Breast epithelium (tissue), 4 donors: ENCODE measurements around the gene LYL1. TPM values are rescaled to one million over a fixed set of nuclear protein-coding genes. Genes with fewer than 3 reads are reported as not detected.

Experiments used
- DNase-seq, 2 donors: peaks; one replicate each; pipeline ENCODE4 v3.0.0-alpha.2; 2019; ENCODE audit warnings: low spot score in 2 of 2
- H3K27ac ChIP-seq, 2 donors: fragments of 200-600 bp; sonication (generic) in 1 of 2; one replicate each; pipeline ENCODE4 v1.5.1; 2016 to 2019; ENCODE audit warnings: mild to moderate bottlenecking in 1 of 2
- H3K27me3 ChIP-seq, 2 donors: fragments of 200-600 bp; sonication (generic) in 1 of 2; one replicate each; pipeline versions ENCODE4 v1.5.1 to v1.6.0; 2017 to 2019; ENCODE audit warnings: control low read depth in 1 of 2, mild to moderate bottlenecking in 1 of 2
- H3K36me3 ChIP-seq: fragments of 200-600 bp; one replicate; pipeline ENCODE4 v1.5.1; 2019
- H3K4me1 ChIP-seq, 2 donors: fragments of 200-600 bp; sonication (generic); one replicate each; pipeline ENCODE4 v1.5.1; 2016 to 2019; ENCODE audit warnings: control low read depth in 1 of 2
- H3K4me3 ChIP-seq, 3 donors: fragments of 200-600 bp; sonication (generic); 1 replicate in 2 of 3; 2 replicates in 1 of 3; pipeline ENCODE4 v1.5.1; 2016 to 2019; ENCODE audit warnings: mild to moderate bottlenecking in 3 of 3, moderate library complexity in 2 of 3
- H3K9me3 ChIP-seq, 2 donors: fragments of 200-600 bp; sonication (generic) in 1 of 2; one replicate each; pipeline ENCODE4 v1.5.1; 2016 to 2019; ENCODE audit warnings: control low read depth in 1 of 2
- POLR2A ChIP-seq: fragments of 450-650 bp; IDR thresholded peaks from one replicate; pipeline ENCODE4 v1.6.1; 2016; ENCODE audit warnings: antibody characterized with exemption, mild to moderate bottlenecking, moderate library complexity
- POLR2AphosphoS5 ChIP-seq, 3 donors: sonication (generic); formaldehyde crosslinking; IDR thresholded peaks; one replicate each; pipeline ENCODE4 v1.6.1; 2017; ENCODE audit warnings: antibody characterized with exemption in 3 of 3
- intact Hi-C: fragments of 100-400 bp; cut with DNase I; formaldehyde crosslinking; loops from one replicate; pipeline ENCODE4 v1.15.1; 2023; ENCODE audit warnings: low total_unique reads
- total RNA-seq, 3 donors: library from RNA; depleted of rRNA; stranded (reverse); fragments of >200 nt; gene quantifications; one replicate each; pipeline ENCODE4 v1.1.0, GENCODE V29; 2016
- TF ChIP-seq, protein P1 (sequence below), 3 donors: fragments of 450-650 bp; IDR thresholded peaks; one replicate each; pipeline ENCODE4 v1.5.1; 2016 to 2017; ENCODE audit warnings: antibody characterized with exemption in 3 of 3, mild to moderate bottlenecking in 3 of 3, moderate library complexity in 3 of 3

Gene LYL1
- total RNA-seq, 3 donors from 2014 or later, result 7.0 to 21.0 (median 9.2) TPM

DNA sequence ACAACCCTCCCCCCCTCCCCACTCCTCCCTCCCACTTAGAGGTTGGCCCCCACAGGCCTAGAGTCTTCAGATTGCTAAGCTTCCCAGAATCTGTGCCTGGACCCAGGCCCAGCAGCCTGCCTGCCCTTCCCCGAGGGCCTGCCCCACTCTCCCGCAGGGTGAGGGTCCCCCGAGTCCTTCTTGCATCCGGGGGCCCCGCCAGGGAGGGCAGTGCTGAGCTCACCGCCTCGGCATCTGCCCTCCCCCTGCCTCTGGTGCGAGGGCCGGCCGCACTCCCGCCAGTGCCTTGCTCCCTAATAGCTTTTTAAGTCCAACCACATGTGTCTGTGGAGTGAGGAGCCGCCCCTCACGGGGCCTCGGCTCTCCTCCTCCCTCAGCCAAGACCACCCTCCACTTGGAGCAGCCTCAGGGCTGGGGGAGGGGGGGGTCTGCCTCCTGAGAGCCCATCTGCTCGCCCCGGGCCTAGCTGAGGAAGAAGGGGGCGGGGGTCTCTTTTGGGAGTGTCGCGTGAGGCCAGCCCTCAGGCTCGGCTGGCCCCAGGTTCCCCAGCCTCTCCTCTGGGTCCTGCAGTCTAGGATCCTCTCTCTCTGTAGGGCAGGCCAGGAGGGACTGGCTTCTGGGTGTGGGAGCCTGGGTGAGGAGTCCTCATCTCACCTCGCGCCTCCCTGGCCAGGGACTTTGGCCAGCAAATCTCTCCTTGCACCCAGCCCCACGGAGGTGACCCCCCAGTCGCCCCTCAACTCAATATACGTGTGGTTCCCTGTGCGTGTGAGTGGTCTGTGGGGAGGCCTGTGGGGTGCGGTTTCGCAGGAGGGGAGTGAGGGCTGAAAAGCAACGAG is 47.2 kb downstream of the LYL1 start:
- DNase-seq, result peak; percentile 72 to 78
- peak overlapping the region in 2 of 3 donors; percentile 17 to 59 for H3K4me3 ChIP-seq
- TF ChIP-seq POLR2AphosphoS5 (IDR thresholded peaks at IDR 0.05) (peak in 2 of 3 donors; percentile 22 to 32), POLR2A (no peak)
- TF ChIP-seq, protein P1, sequence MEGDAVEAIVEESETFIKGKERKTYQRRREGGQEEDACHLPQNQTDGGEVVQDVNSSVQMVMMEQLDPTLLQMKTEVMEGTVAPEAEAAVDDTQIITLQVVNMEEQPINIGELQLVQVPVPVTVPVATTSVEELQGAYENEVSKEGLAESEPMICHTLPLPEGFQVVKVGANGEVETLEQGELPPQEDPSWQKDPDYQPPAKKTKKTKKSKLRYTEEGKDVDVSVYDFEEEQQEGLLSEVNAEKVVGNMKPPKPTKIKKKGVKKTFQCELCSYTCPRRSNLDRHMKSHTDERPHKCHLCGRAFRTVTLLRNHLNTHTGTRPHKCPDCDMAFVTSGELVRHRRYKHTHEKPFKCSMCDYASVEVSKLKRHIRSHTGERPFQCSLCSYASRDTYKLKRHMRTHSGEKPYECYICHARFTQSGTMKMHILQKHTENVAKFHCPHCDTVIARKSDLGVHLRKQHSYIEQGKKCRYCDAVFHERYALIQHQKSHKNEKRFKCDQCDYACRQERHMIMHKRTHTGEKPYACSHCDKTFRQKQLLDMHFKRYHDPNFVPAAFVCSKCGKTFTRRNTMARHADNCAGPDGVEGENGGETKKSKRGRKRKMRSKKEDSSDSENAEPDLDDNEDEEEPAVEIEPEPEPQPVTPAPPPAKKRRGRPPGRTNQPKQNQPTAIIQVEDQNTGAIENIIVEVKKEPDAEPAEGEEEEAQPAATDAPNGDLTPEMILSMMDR (IDR thresholded peaks at IDR 0.05), result no peak
- no peaks in the 10 kb centered on the region for H3K27me3 ChIP-seq
- intact Hi-C loops, result no loop called here
- H3K27ac ChIP-seq, result peak overlapping the region; percentile 93 to 100
- H3K4me1 ChIP-seq, result peaks cover 76 to 81% of the 10 kb centered on the region in 2 donors
- H3K9me3 ChIP-seq, result no peaks in the 10 kb centered on the region
- H3K36me3 ChIP-seq, result no peaks in the 10 kb centered on the region

DNA sequence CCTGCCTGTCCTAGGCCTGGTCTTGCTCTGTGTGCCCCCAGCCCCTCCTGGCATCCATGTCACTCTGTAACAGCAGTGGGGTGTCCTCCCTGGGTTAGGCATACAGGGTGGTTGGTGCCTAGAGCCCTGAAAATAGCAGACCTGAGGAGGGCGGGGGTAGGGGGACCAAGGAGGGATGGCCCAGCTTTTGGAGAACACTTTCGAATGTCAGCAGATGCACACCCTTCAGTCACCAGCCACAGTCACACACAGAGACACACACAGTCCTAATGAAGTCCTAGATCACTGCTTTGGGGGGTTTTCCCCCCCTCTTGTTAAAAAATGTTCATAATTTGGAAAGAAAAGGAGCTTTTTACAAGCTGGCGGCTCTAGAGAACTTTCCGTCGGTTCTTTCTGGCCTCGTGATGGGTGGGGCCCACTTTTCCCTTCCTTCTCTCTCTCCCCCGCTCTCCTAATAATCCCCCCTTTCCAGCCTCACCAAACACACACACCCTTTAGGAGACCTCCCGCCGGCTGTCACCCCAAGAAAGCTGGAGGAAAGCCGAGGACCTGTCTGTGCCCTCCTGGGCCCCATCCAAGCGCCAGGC is 47.9 kb downstream of the LYL1 start:
- intact Hi-C loops, result no loop called here
- Histone ChIP-seq H3K36me3 (no peaks in the 10 kb centered on the region), H3K4me3 (peak overlapping the region in 2 of 3 donors; percentile 17 to 59), H3K4me1 (peaks cover 70 to 78% of the 10 kb centered on the region in 2 donors), H3K27ac (peak overlapping the region; percentile 93 to 100), H3K27me3 (no peaks in the 10 kb centered on the region), H3K9me3 (no peaks in the 10 kb centered on the region)
- DNase-seq, result no peak
- TF ChIP-seq POLR2A, result no peak
- TF ChIP-seq POLR2AphosphoS5 (IDR thresholded peaks at IDR 0.05), result no peak
- TF ChIP-seq, protein P1 (IDR thresholded peaks at IDR 0.05), result no peak

DNA sequence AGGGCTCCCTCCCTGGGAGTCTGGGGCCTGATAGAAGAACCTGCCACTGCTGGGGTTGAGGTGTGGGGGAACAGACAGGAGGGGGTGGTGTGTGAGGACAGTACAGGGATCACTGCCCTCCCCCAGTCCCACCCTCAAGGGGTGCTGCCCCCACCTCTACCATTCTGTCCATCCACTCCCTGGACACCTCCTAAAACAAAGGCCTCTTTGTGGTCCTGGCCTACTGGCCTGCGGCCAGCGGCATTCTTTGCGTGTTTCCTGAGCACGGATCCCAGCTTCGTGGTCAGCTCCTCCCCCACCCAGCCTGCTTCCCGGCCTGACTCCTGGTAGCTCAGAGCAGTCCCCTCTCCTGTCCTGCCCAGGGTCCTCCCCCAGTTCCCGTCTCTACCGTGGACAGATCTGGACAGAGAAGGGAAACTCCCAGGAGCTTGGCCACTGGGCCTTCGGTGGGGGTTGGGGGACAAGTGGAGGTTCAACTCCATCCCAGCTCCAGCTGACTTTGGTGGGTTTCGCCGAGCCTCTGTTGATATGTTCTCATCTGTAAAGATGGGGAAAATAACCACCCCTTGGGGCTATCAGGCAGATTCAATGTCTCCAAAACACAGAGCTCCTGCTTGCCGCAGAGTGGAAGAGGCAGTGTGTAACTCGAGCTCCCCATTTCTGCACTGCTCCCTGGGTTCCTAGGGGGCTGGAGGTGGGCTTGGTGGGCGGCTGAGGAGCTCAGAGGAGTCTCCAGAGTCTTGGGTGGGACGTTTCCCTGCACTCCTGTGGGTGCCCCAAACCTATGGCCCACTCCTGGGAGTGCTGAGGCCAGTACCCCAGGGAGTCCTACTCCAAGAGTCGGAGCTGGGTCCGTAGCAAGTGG is 48.7 kb downstream of the LYL1 start:
- intact Hi-C loops, result no loop called here
- Histone ChIP-seq H3K4me3 (peak overlapping the region in 2 of 3 donors; percentile 9 to 59), H3K36me3 (no peaks in the 10 kb centered on the region), H3K27me3 (no peaks in the 10 kb centered on the region), H3K4me1 (peaks cover 67 to 72% of the 10 kb centered on the region in 2 donors), H3K9me3 (no peaks in the 10 kb centered on the region), H3K27ac (peak overlapping the region; percentile 93 to 100)
- TF ChIP-seq POLR2AphosphoS5 (IDR thresholded peaks at IDR 0.05) (peak; percentile 48 to 65 (median 61)), POLR2A (no peak)
- TF ChIP-seq, protein P1 (IDR thresholded peaks at IDR 0.05), result no peak
- peak; percentile 94 to 98 for DNase-seq

DNA sequence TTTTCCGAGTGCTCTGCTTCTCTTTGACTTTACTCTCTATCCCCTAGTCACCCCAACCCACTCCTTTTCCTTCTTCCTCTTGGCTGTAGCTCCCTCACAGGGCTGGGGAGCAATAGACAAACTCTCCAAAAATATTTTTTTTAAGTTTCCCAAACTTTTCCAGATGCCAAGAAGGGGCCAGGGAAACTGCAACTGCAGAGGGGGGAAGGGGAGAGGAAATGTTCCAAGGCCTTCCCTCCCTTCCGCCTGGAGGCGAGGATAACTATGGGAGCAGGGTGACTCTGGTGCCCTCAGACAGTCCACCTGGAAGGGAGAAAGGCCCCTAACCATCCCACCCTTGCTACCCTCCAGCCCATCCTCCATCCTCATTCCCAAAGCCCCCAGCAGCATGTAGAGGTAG is 49.4 kb downstream of the LYL1 start:
- Histone ChIP-seq H3K27ac (peak overlapping the region; percentile 93 to 100), H3K4me3 (peak overlapping the region in 2 of 3 donors; percentile 9 to 59), H3K4me1 (peaks cover 67% of the 10 kb centered on the region in 2 donors), H3K9me3 (no peaks in the 10 kb centered on the region), H3K27me3 (no peaks in the 10 kb centered on the region), H3K36me3 (no peaks in the 10 kb centered on the region)
- no peak for DNase-seq
- TF ChIP-seq POLR2AphosphoS5 (IDR thresholded peaks at IDR 0.05), result no peak
- TF ChIP-seq POLR2A, result no peak
- TF ChIP-seq, protein P1 (IDR thresholded peaks at IDR 0.05), result no peak
- intact Hi-C loops, result no loop called here
